Endothelial cell of umbilical vein (primary cell): ENCODE results near the gene GABARAP. TPM values are rescaled to one million over a fixed set of nuclear protein-coding genes. Genes with fewer than 3 reads are reported as not detected.

Experiments used
- BruUV-seq: library from RNA; stranded (reverse); fragments of 400-500 nt; replicated peaks from 2 replicates; lab custom pipeline; 2021; lab: Mats Ljungman, UMichigan
- CTCF ChIA-PET: fragments of 300-600, 350-600 bp; sonication (Branson Sonifier 250); formaldehyde crosslinking; loops from one replicate; lab custom pipeline; 2021; ENCODE audit warnings: antibody characterized with exemption, inconsistent platforms; lab: Charles Lee
- POLR2A ChIA-PET: fragments of 300-600, 350-600 bp; sonication (Branson Sonifier 250); formaldehyde crosslinking; loops from one replicate; lab custom pipeline; 2021; ENCODE audit warnings: antibody characterized with exemption, inconsistent platforms; lab: Charles Lee
- DNase-seq: peaks from one replicate; pipeline ENCODE4 v3.0.0-alpha.2; 2011; ENCODE audit warnings: low read depth, low spot score
- FAIRE-seq: peaks from 2 replicates; lab custom pipeline; 2011; peaks lifted over from hg19 to GRCh38; lab: Jason Lieb, UNC
- H2AFZ ChIP-seq: 2 replicates; pipeline ENCODE4 v1.6.0; 2012; ENCODE audit warnings: low read depth, low read length, control low read depth, inconsistent platforms
- H3K27ac ChIP-seq: 2 replicates; pipeline ENCODE4 v1.5.1; 2011; ENCODE audit warnings: low read depth, mild to moderate bottlenecking, control low read depth, low read length, moderate library complexity; ENCODE audit not compliant: insufficient read depth
- H3K27me3 ChIP-seq, 2 experiments: 2 replicates each; pipeline versions ENCODE4 v1.6.0 to v1.6.1; 2011; ENCODE audit warnings: low read length in 2 of 2, mixed read lengths in 1 of 2; ENCODE audit not compliant: control insufficient read depth in 2 of 2, insufficient read depth in 2 of 2
- H3K36me3 ChIP-seq, 2 experiments: 2 replicates in 1 of 2; 3 replicates in 1 of 2; pipeline ENCODE4 v1.5.1; 2011; ENCODE audit warnings: low read length in 2 of 2, mild to moderate bottlenecking in 1 of 2, moderate library complexity in 1 of 2; ENCODE audit not compliant: control insufficient read depth in 2 of 2, insufficient read depth in 2 of 2; ENCODE audit errors: extremely low read depth in 1 of 2
- H3K4me1 ChIP-seq: 3 replicates; pipeline ENCODE4 v1.5.1; 2011; ENCODE audit warnings: mild to moderate bottlenecking, low read length; ENCODE audit not compliant: control insufficient read depth, insufficient read depth; ENCODE audit errors: extremely low read depth
- H3K4me2 ChIP-seq: 2 replicates; pipeline ENCODE4 v1.6.1; 2011; ENCODE audit warnings: low read length, control low read depth, mixed read lengths; ENCODE audit not compliant: insufficient read depth
- H3K4me3 ChIP-seq, 3 experiments: fragments of 200-600 bp in 1 of 3; sonication (generic), shearing (Covaris generic) in 1 of 3; replicated peaks in 1 of 3; 2 replicates each; pipeline ENCODE4 v1.5.1; 2011 to 2016; ENCODE audit warnings: control low read depth in 3 of 3, low read length in 3 of 3, mild to moderate bottlenecking in 2 of 3, inconsistent platforms in 1 of 3, low read depth in 1 of 3, moderate library complexity in 1 of 3; ENCODE audit not compliant: insufficient read depth in 1 of 3
- H3K79me2 ChIP-seq: 2 replicates; pipeline ENCODE4 v1.6.0; 2012; ENCODE audit warnings: low read length, inconsistent platforms; ENCODE audit not compliant: control insufficient read depth, insufficient read depth
- H3K9ac ChIP-seq: replicated peaks from 2 replicates; pipeline ENCODE3; 2011; ENCODE audit warnings: low read length, control low read depth; ENCODE audit not compliant: insufficient read depth; ENCODE audit errors: extremely low read depth
- H3K9me1 ChIP-seq: replicated peaks from 3 replicates; pipeline ENCODE4 v1.6.0; 2011; ENCODE audit warnings: mild to moderate bottlenecking, low read length; ENCODE audit not compliant: control insufficient read depth, insufficient read depth; ENCODE audit errors: extremely low read depth
- H3K9me3 ChIP-seq: replicated peaks from 2 replicates; pipeline ENCODE4 v1.5.1; 2012; ENCODE audit warnings: low read length, inconsistent platforms; ENCODE audit not compliant: control insufficient read depth, insufficient read depth
- H4K20me1 ChIP-seq: replicated peaks from 2 replicates; pipeline ENCODE3; 2011; ENCODE audit warnings: mild to moderate bottlenecking, low read length; ENCODE audit not compliant: control insufficient read depth, insufficient read depth; ENCODE audit errors: extremely low read depth
- EZH2 ChIP-seq: IDR thresholded peaks from 2 replicates; pipeline ENCODE4 v1.6.1; 2012; ENCODE audit warnings: borderline replicate concordance, low read depth, mild to moderate bottlenecking, moderate library complexity, low read length, inconsistent platforms; ENCODE audit not compliant: severe bottlenecking
- FOS ChIP-seq: IDR thresholded peaks from 2 replicates; pipeline ENCODE4 v1.6.1; 2011; ENCODE audit warnings: mild to moderate bottlenecking, low read length, moderate library complexity, borderline replicate concordance; ENCODE audit not compliant: insufficient read depth
- GATA2 ChIP-seq: IDR thresholded peaks from 2 replicates; pipeline ENCODE4 v1.7.0; 2011; ENCODE audit warnings: low read depth, mild to moderate bottlenecking, moderate library complexity, mixed read lengths, low read length; ENCODE audit not compliant: insufficient read length, insufficient read depth
- JUN ChIP-seq: IDR thresholded peaks from 2 replicates; pipeline ENCODE4 v1.6.1; 2011; ENCODE audit warnings: borderline replicate concordance, low read depth; ENCODE audit not compliant: insufficient read length, insufficient read depth
- MYC ChIP-seq: IDR thresholded peaks from one replicate; pipeline ENCODE4 v1.6.1; 2011; ENCODE audit warnings: mild to moderate bottlenecking, low read depth, low read length
- POLR2AphosphoS5 ChIP-seq: IDR thresholded peaks from 2 replicates; pipeline ENCODE4 v1.6.1; 2012; ENCODE audit warnings: low read depth, mild to moderate bottlenecking, control low read depth, low read length, moderate library complexity; ENCODE audit not compliant: insufficient read depth
- dilution Hi-C: fragments of 300-500 bp; cut with MboI; formaldehyde crosslinking; loops from one replicate; pipeline ENCODE4 v1.15.0; 2019; ENCODE audit warnings: low sequenced_read_pairs; ENCODE audit not compliant: extremely low pct_ligation_motif_present
- intact Hi-C: fragments of 100-400 bp; cut with micrococcal nuclease; formaldehyde crosslinking; loops from one replicate; pipeline ENCODE4 v1.10.0; 2022
- polyA plus RNA-seq, 4 experiments: library from polyadenylated mRNA; depleted of rRNA in 3 of 4; stranded (reverse) in 3 of 4; unstranded in 1 of 4; fragments of >200 nt; gene quantifications; 2 replicates each; pipeline versions ENCODE4 v1.2.1 to v1.2.3, GENCODE V29; 2011 to 2012; ENCODE audit warnings: missing spikeins in 1 of 4
- total RNA-seq: library from RNA; stranded (reverse); gene quantifications from 2 replicates; pipeline ENCODE4 v1.2.3, GENCODE V29; 2021
- TF ChIP-seq, protein P1 (sequence below), 2 donors: IDR thresholded peaks; 1 replicate in 1 of 2; 2 replicates in 1 of 2; pipeline ENCODE4 v1.5.1; 2011; ENCODE audit warnings: low read length in 2 of 2, mild to moderate bottlenecking in 2 of 2, moderate library complexity in 2 of 2, control low read depth in 1 of 2, inconsistent platforms in 1 of 2, low read depth in 1 of 2; ENCODE audit not compliant: insufficient read depth in 1 of 2; ENCODE audit errors: extremely low read depth in 1 of 2
- TF ChIP-seq, protein P2 (sequence below): IDR thresholded peaks from 2 replicates; pipeline ENCODE4 v1.6.1; 2011; ENCODE audit not compliant: insufficient read depth, insufficient read length

The GABARAP gene
- total and polyA plus RNA-seq, 2 donors (not counting 3 experiments of a cell fraction or from before 2014, with no cell fraction given), result 401 to 882 TPM

DNA sequence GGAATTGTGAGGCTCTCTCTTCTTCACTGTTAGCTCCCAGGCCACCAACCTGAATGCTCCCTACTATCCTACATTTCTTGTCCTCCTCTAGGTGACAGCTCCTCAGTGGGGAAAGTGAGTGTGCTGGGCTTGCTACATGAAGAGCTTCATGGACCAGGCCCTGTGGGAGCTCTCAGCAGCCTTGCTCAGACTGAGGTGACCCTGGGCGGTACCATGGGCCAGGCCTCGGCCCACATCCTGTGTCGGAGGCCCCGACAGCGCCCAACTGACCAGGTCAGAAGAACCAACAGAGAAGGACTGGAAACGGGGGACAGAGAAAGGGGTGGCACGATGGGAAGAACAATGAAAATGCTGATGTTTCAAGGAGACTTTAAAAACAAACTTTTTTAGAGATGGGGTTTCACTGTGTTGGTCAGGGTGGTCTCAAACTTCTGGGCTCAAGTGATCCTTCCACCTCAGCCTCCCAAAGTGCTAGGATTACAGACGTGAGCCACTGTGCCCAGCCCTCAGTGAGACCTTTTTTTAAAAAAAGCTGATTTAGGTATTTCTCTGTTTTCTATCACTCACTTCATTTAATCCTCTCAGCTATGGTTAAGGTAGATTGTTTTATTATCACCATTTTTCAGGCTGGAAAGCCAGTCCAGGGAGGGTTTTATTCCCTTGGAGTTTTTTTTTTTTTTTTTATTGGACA, 14.7 kb upstream of the GABARAP start:
- peaks cover 15% of the 10 kb centered on the region for H3K79me2 ChIP-seq
- CTCF ChIA-PET, result interaction anchor here (0.9 to 1.6 kb wide), 3 partner anchors 36 to 80 kb away, joined by 3 to 5 read pairs (median 5); partner anchors contain the start of gene ACAP1
- no TSS peak for BruUV-seq

More for the DNA sequence above, 14.7 kb upstream of the GABARAP start:
- H3K4me2 ChIP-seq, result no peak overlapping the region
- H3K4me3 ChIP-seq, result no peak overlapping the region
- FAIRE-seq, result no peak
- H3K9me1 ChIP-seq, result no peaks in the 10 kb centered on the region
- no peak overlapping the region for H3K27ac ChIP-seq
- POLR2A ChIA-PET, result no interaction called here
- H3K36me3 ChIP-seq, result peaks cover 3 to 21% of the 10 kb centered on the region in 2 experiments
- no peak for DNase-seq
- H2AFZ ChIP-seq, result no peak overlapping the region
- H3K4me1 ChIP-seq, result peaks cover 11% of the 10 kb centered on the region
- H3K9me3 ChIP-seq, result no peaks in the 10 kb centered on the region
- H4K20me1 ChIP-seq, result no peaks in the 10 kb centered on the region
- H3K27me3 ChIP-seq, result no peaks in the 10 kb centered on the region
- no peak overlapping the region for H3K9ac ChIP-seq
- dilution Hi-C loops, result no loop called here
- intact Hi-C loops, result no loop called here
- TF ChIP-seq POLR2AphosphoS5 (no peak), JUN (no peak), GATA2 (no peak), FOS (no peak), EZH2 (no peak), MYC (no peak)
- TF ChIP-seq, protein P1, sequence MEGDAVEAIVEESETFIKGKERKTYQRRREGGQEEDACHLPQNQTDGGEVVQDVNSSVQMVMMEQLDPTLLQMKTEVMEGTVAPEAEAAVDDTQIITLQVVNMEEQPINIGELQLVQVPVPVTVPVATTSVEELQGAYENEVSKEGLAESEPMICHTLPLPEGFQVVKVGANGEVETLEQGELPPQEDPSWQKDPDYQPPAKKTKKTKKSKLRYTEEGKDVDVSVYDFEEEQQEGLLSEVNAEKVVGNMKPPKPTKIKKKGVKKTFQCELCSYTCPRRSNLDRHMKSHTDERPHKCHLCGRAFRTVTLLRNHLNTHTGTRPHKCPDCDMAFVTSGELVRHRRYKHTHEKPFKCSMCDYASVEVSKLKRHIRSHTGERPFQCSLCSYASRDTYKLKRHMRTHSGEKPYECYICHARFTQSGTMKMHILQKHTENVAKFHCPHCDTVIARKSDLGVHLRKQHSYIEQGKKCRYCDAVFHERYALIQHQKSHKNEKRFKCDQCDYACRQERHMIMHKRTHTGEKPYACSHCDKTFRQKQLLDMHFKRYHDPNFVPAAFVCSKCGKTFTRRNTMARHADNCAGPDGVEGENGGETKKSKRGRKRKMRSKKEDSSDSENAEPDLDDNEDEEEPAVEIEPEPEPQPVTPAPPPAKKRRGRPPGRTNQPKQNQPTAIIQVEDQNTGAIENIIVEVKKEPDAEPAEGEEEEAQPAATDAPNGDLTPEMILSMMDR (IDR thresholded peaks at IDR 0.05; ENCODE audit: extremely low read depth in 1 of 2, insufficient read depth in 1 of 2, low read depth in 1 of 2, low read length in 2 of 2), result no peak
- TF ChIP-seq, protein P2, sequence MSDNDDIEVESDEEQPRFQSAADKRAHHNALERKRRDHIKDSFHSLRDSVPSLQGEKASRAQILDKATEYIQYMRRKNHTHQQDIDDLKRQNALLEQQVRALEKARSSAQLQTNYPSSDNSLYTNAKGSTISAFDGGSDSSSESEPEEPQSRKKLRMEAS, result no peak
